ENCODE data around the gene RGS5. TPM values are rescaled to one million over a fixed set of nuclear protein-coding genes. Genes with fewer than 3 reads are reported as not detected.

Gene RGS5
- polyA plus RNA-seq (2012; rRNA removed) = 260 and 290 TPM in 2 replicates
- 353 and 366 TPM in 2 replicates for polyA plus RNA-seq (2012; cell fraction: cytosol; rRNA removed)
- 151 and 170 TPM in 2 replicates for polyA plus RNA-seq (2012; cell fraction: nucleus; rRNA removed)

- peaks cover 18 to 25% of the 10 kb centered on the region in 2 experiments; a peak in 3 of 4 replicates for H3K4me1 ChIP-seq (ENCODE audit: control insufficient read depth in 1 of 2, insufficient read depth in 2 of 2, low read depth in 1 of 2, low read length in 1 of 2)
- POLR2A ChIA-PET = interaction anchor here (0.7 to 4.0 kb wide), 30 partner anchors 9 to 570 kb away, joined by 3 to 46 read pairs (median 6); partner anchors contain the start of gene RGS4
- H3K4me2 ChIP-seq = peak within 1 kb of the TSS; percentile 75
- H3K27ac ChIP-seq (ENCODE audit: low read depth in 2 of 2, low read length in 1 of 2) = peak within 1 kb of the TSS; percentile 77 to 99
- peaks cover 22% of the 10 kb centered on the region for H3F3A ChIP-seq (replicated peaks; ENCODE audit: insufficient read depth)
- CTCF ChIA-PET = interaction anchor here (0.6 to 2.3 kb wide), 12 partner anchors 20 to 355 kb away, joined by 3 to 12 read pairs (median 4); no protein-coding TSS in a partner anchor
- peaks cover 0 to 3% of the 10 kb centered on the region in 2 experiments for H3K36me3 ChIP-seq (replicated peaks in 1 of 2; ENCODE audit: control insufficient read depth in 1 of 2, insufficient read depth in 2 of 2, low read length in 1 of 2)
- H3K79me2 ChIP-seq (ENCODE audit: insufficient read depth) = peaks cover 46% of the 10 kb centered on the region
- H3K4me3 ChIP-seq (ENCODE audit: low read depth in 2 of 2, low read length in 1 of 2) = peak within 1 kb of the TSS; percentile 62 to 66
- peak; percentile 73 for DNase-seq
- H3K9me3 ChIP-seq = no peaks in the 10 kb centered on the region
- TF ChIP-seq POLR2AphosphoS5 (IDR thresholded peaks at IDR 0.05; ENCODE audit: low read depth, low read length) (peak; percentile 99), MXI1 (IDR thresholded peaks at IDR 0.05; ENCODE audit: low read depth, low read length) (peak; percentile 70), RFX5 (IDR thresholded peaks at IDR 0.05; ENCODE audit: low read length) (peak; percentile 77; the same call in 1 of the 2 replicates), SIN3A (IDR thresholded peaks at IDR 0.05; ENCODE audit: borderline replicate concordance, low read depth, low read length) (peak; percentile 65; the same call in 1 of the 2 replicates), RAD21 (IDR thresholded peaks at IDR 0.05; ENCODE audit: low read length) (no peak; the same call in 1 of the 2 replicates), RCOR1 (IDR thresholded peaks at IDR 0.05; ENCODE audit: low read length) (peak; percentile 58; the same call in 1 of the 2 replicates), TAF1 (IDR thresholded peaks at IDR 0.05; ENCODE audit: borderline replicate concordance, low read depth, low read length) (peak; percentile 79), TCF12 (IDR thresholded peaks at IDR 0.05) (peak; percentile 51), CHD2 (IDR thresholded peaks at IDR 0.05; ENCODE audit: low read length, partially characterized antibody) (peak; percentile 54), EP300 (IDR thresholded peaks at IDR 0.05; ENCODE audit: borderline replicate concordance in 1 of 2, low read depth in 1 of 2, low read length in 1 of 2) (peak in 1 of 2 experiments; percentile 44; a peak in 2 of 4 replicates), TEAD4 (IDR thresholded peaks at IDR 0.05; ENCODE audit: borderline replicate concordance, insufficient read depth) (peak; percentile 66; the same call in 1 of the 2 replicates), USF1 (IDR thresholded peaks at IDR 0.05; ENCODE audit: borderline replicate concordance, low read depth) (no peak), MEF2A (IDR thresholded peaks at IDR 0.05; ENCODE audit: borderline replicate concordance, low read depth) (no peak), FOXJ3 (CRISPR knock-in tag; IDR thresholded peaks at IDR 0.05) (peak; percentile 25; the same call in 1 of the 2 replicates), GATA2 (CRISPR knock-in tag; IDR thresholded peaks at IDR 0.05) (peak; percentile 83), GABPA (IDR thresholded peaks at IDR 0.05; ENCODE audit: low read depth) (no peak), MAX (IDR thresholded peaks at IDR 0.05; ENCODE audit: low read depth) (0 out of 2 replicates have a peak, but pooled peaks have one; percentile 30), REST (IDR thresholded peaks at IDR 0.05; ENCODE audit: low read depth, low read length) (peak; percentile 19; the same call in 1 of the 2 replicates)
- H2AFZ ChIP-seq (ENCODE audit: low read depth) = peak within 1 kb of the TSS; percentile 88
- no peaks in the 10 kb centered on the region for H4K20me1 ChIP-seq (ENCODE audit: insufficient read depth)
- H3K9ac ChIP-seq = peak within 1 kb of the TSS; percentile 71
- no peaks in the 10 kb centered on the region for H3K27me3 ChIP-seq (ENCODE audit: insufficient read depth)
- no peaks in the 10 kb centered on the region for H3K9me2 ChIP-seq
- WGBS (ENCODE audit: low lambda C conversion rate) = 6% methylated on average over 4 of the region's 4 CpGs
These were observed at the start of gene RGS5 for GRCh38 chr1:163202833-163203451. TSS of gene RGS5 (minus strand) at chr1:163202916. CDS start at chr1:163202835, 81 bp downstream.

Data from SK-N-SH (cell line).